ENCODE data around the gene CEACAM21. TPM values are rescaled to one million over a fixed set of nuclear protein-coding genes. Genes with fewer than 3 reads are reported as not detected.

The CEACAM21 gene
- polyA plus RNA-seq, 1 of the 3 experiments (the other 2 are of a cell fraction): not detected

DNA sequence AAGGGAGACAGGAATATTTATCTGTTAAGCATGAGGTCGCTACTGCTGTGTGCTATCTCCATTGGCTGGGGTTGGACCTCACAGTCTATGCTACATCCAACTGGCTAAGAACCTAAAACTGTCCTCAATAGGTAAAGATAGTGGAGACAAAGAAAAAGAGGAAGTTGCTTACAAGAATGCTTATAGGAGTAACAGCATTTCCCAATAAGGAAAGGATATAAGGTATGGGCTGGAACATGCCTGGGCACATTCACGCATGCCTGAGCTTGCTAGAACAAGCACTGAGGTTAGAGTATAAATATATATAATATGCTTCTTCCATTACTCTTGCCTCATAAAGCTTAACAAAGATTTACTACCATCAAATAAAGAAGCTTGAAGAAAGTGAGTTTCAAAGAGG, 47.9 kb upstream of the CEACAM21 start:
- Histone ChIP-seq H3K9me3 (no peaks in the 10 kb centered on the region), H2AFZ (ENCODE audit: low read depth) (no peak overlapping the region), H3K9me2 (no peaks in the 10 kb centered on the region), H3K79me2 (ENCODE audit: insufficient read depth) (no peaks in the 10 kb centered on the region), H3K4me2 (no peak overlapping the region), H3F3A (replicated peaks; ENCODE audit: insufficient read depth) (no peaks in the 10 kb centered on the region), H3K27me3 (ENCODE audit: insufficient read depth) (peaks cover 36% of the 10 kb centered on the region), H3K9ac (no peak overlapping the region), H3K4me3 (ENCODE audit: low read depth in 2 of 2, low read length in 1 of 2) (no peak overlapping the region), H4K20me1 (ENCODE audit: insufficient read depth) (no peaks in the 10 kb centered on the region), H3K4me1 (ENCODE audit: control insufficient read depth in 1 of 2, insufficient read depth in 2 of 2, low read depth in 1 of 2, low read length in 1 of 2) (no peaks in the 10 kb centered on the region), H3K27ac (ENCODE audit: low read depth in 2 of 2, low read length in 1 of 2) (no peak overlapping the region), H3K36me3 (replicated peaks in 1 of 2; ENCODE audit: control insufficient read depth in 1 of 2, insufficient read depth in 2 of 2, low read length in 1 of 2) (no peaks in the 10 kb centered on the region)
- CTCF ChIA-PET: interaction anchor here (1.0 to 1.5 kb wide), 2 partner anchors 43 to 554 kb away, joined by 3 to 4 read pairs; no protein-coding TSS in a partner anchor
- TF ChIP-seq NRF1 (IDR thresholded peaks at IDR 0.05; ENCODE audit: low read depth, low read length) (no peak), TEAD4 (IDR thresholded peaks at IDR 0.05; ENCODE audit: borderline replicate concordance, insufficient read depth) (no peak), MEF2A (IDR thresholded peaks at IDR 0.05; ENCODE audit: borderline replicate concordance, low read depth) (no peak), RXRA (IDR thresholded peaks at IDR 0.05; ENCODE audit: borderline replicate concordance, low read depth) (no peak), FOXJ3 (CRISPR knock-in tag; IDR thresholded peaks at IDR 0.05) (no peak), YY1 (IDR thresholded peaks at IDR 0.05; ENCODE audit: low read depth) (no peak), MXI1 (IDR thresholded peaks at IDR 0.05; ENCODE audit: low read depth, low read length) (no peak), CHD2 (IDR thresholded peaks at IDR 0.05; ENCODE audit: low read length, partially characterized antibody) (no peak), GABPA (IDR thresholded peaks at IDR 0.05; ENCODE audit: low read depth) (no peak)
- TF ChIP-seq, protein P1, sequence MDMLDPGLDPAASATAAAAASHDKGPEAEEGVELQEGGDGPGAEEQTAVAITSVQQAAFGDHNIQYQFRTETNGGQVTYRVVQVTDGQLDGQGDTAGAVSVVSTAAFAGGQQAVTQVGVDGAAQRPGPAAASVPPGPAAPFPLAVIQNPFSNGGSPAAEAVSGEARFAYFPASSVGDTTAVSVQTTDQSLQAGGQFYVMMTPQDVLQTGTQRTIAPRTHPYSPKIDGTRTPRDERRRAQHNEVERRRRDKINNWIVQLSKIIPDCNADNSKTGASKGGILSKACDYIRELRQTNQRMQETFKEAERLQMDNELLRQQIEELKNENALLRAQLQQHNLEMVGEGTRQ (IDR thresholded peaks at IDR 0.05; ENCODE audit: borderline replicate concordance, low read depth, low read length): no peak
- TF ChIP-seq, protein P2, sequence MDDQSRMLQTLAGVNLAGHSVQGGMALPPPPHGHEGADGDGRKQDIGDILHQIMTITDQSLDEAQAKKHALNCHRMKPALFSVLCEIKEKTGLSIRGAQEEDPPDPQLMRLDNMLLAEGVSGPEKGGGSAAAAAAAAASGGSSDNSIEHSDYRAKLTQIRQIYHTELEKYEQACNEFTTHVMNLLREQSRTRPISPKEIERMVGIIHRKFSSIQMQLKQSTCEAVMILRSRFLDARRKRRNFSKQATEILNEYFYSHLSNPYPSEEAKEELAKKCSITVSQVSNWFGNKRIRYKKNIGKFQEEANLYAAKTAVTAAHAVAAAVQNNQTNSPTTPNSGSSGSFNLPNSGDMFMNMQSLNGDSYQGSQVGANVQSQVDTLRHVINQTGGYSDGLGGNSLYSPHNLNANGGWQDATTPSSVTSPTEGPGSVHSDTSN (IDR thresholded peaks at IDR 0.05): no peak
- TF ChIP-seq, protein P3, sequence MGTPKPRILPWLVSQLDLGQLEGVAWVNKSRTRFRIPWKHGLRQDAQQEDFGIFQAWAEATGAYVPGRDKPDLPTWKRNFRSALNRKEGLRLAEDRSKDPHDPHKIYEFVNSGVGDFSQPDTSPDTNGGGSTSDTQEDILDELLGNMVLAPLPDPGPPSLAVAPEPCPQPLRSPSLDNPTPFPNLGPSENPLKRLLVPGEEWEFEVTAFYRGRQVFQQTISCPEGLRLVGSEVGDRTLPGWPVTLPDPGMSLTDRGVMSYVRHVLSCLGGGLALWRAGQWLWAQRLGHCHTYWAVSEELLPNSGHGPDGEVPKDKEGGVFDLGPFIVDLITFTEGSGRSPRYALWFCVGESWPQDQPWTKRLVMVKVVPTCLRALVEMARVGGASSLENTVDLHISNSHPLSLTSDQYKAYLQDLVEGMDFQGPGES (IDR thresholded peaks at IDR 0.05; ENCODE audit: low read depth, low read length): no peak
- TF ChIP-seq, protein P4, sequence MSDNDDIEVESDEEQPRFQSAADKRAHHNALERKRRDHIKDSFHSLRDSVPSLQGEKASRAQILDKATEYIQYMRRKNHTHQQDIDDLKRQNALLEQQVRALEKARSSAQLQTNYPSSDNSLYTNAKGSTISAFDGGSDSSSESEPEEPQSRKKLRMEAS (IDR thresholded peaks at IDR 0.05; ENCODE audit: low read depth): no peak
- POLR2A ChIA-PET: no interaction called here
- WGBS (ENCODE audit: low lambda C conversion rate): 5% methylated on average over 2 of the region's 2 CpGs
- no peak for DNase-seq

DNA sequence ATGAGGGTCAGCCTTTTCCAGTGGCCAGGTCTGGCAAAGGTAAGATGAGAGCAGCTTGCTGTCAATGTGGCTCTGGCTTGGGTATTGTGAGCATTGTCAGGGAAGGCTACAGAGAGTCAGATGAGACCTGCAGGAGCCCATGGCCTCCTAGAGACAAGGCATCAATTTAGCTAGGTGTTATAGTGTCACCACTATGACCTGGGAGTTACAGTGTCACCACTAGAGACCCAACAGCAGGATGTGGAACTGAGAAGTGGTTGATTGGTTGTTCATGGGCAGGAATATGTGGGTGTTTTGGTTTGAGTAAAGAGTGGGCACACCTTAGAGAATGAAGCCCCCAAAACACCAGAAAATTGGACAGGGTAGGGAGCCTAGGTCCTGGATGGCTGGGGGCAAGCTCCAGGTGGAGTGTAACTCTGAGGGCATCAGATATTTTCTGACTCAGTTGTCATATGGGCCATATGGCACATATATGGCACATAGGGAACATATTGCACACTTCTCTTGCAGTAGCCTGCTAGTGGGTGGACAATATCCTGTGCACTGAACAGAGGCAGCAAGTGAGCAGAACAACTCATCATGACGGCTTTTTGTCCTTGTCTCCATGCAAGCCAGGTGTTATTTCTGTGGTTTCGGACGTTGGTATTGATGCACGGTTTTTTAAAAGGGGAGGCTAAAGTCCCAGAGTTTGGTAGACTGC, 46.3 kb upstream of the CEACAM21 start:
- WGBS (ENCODE audit: low lambda C conversion rate): 10% methylated on average over 4 of the region's 4 CpGs
- H3K79me2 ChIP-seq (ENCODE audit: insufficient read depth): no peaks in the 10 kb centered on the region
- peaks cover 29% of the 10 kb centered on the region for H3K27me3 ChIP-seq (ENCODE audit: insufficient read depth)
- TF ChIP-seq, protein P4 (IDR thresholded peaks at IDR 0.05; ENCODE audit: low read depth): no peak
- TF ChIP-seq, protein P2 (IDR thresholded peaks at IDR 0.05): no peak
- TF ChIP-seq MEF2A (IDR thresholded peaks at IDR 0.05; ENCODE audit: borderline replicate concordance, low read depth) (no peak), RXRA (IDR thresholded peaks at IDR 0.05; ENCODE audit: borderline replicate concordance, low read depth) (no peak), GABPA (IDR thresholded peaks at IDR 0.05; ENCODE audit: low read depth) (no peak), POLR2AphosphoS5 (IDR thresholded peaks at IDR 0.05; ENCODE audit: low read depth, low read length) (no peak), FOSL2 (IDR thresholded peaks at IDR 0.05; ENCODE audit: borderline replicate concordance, low read depth) (no peak), SMC3 (IDR thresholded peaks at IDR 0.05; ENCODE audit: low read depth, low read length) (no peak), NRF1 (IDR thresholded peaks at IDR 0.05; ENCODE audit: low read depth, low read length) (no peak), MXI1 (IDR thresholded peaks at IDR 0.05; ENCODE audit: low read depth, low read length) (no peak), TAF1 (IDR thresholded peaks at IDR 0.05; ENCODE audit: borderline replicate concordance, low read depth, low read length) (no peak), TCF12 (IDR thresholded peaks at IDR 0.05) (no peak), RCOR1 (IDR thresholded peaks at IDR 0.05; ENCODE audit: low read length) (no peak)
- TF ChIP-seq, protein P5, sequence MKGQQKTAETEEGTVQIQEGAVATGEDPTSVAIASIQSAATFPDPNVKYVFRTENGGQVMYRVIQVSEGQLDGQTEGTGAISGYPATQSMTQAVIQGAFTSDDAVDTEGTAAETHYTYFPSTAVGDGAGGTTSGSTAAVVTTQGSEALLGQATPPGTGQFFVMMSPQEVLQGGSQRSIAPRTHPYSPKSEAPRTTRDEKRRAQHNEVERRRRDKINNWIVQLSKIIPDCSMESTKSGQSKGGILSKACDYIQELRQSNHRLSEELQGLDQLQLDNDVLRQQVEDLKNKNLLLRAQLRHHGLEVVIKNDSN (IDR thresholded peaks at IDR 0.05; ENCODE audit: borderline replicate concordance, low read depth): no peak
- H3K36me3 ChIP-seq (replicated peaks in 1 of 2; ENCODE audit: control insufficient read depth in 1 of 2, insufficient read depth in 2 of 2, low read length in 1 of 2): no peaks in the 10 kb centered on the region
- H3K9me2 ChIP-seq: no peaks in the 10 kb centered on the region
- H3F3A ChIP-seq (replicated peaks; ENCODE audit: insufficient read depth): no peaks in the 10 kb centered on the region
- no peaks in the 10 kb centered on the region for H3K4me1 ChIP-seq (ENCODE audit: control insufficient read depth in 1 of 2, insufficient read depth in 2 of 2, low read depth in 1 of 2, low read length in 1 of 2)
- no peak overlapping the region for H3K4me2 ChIP-seq
- no peak overlapping the region for H3K9ac ChIP-seq
- DNase-seq: no peak
- H4K20me1 ChIP-seq (ENCODE audit: insufficient read depth): no peaks in the 10 kb centered on the region
- ChIA-PET CTCF (interaction anchor here (2.0 kb wide), 1 partner anchor 41 kb away, joined by 7 read pairs; no protein-coding TSS in a partner anchor), POLR2A (no interaction called here)
- no peaks in the 10 kb centered on the region for H3K9me3 ChIP-seq
- H3K27ac ChIP-seq (ENCODE audit: low read depth in 2 of 2, low read length in 1 of 2): no peak overlapping the region
- no peak overlapping the region for H3K4me3 ChIP-seq (ENCODE audit: low read depth in 2 of 2, low read length in 1 of 2)
- H2AFZ ChIP-seq (ENCODE audit: low read depth): no peak overlapping the region
